Ovary (tissue), 9 donors: ENCODE results near the gene BRCA1. TPM values are rescaled to one million over a fixed set of nuclear protein-coding genes. Genes with fewer than 3 reads are reported as not detected.

ENCODE experiments used
- DNase-seq, 5 donors: peaks; one replicate each; pipeline ENCODE4 v3.0.0-alpha.2; 2019 to 2020
- H3K27ac ChIP-seq, 2 donors: fragments of 200-600 bp; one replicate each; pipeline versions ENCODE4 v1.5.1 to v1.8.0; 2019 to 2022
- H3K27me3 ChIP-seq: fragments of 200-600 bp; one replicate; pipeline ENCODE4 v1.8.0; 2022
- H3K36me3 ChIP-seq: fragments of 200-600 bp; sonication (generic); one replicate; pipeline ENCODE4 v1.5.1; 2019
- H3K4me1 ChIP-seq: one replicate; pipeline ENCODE4 v1.8.1; 2013; ENCODE audit warnings: mild to moderate bottlenecking, moderate library complexity; ENCODE audit not compliant: insufficient read depth
- H3K4me3 ChIP-seq: fragments of 200-600 bp; sonication (generic); one replicate; pipeline ENCODE4 v1.5.1; 2017
- H3K9me3 ChIP-seq, 2 donors: fragments of 200-600 bp in 1 of 2; sonication (generic) in 1 of 2; one replicate each; pipeline versions ENCODE4 v1.5.1 to v1.8.1; 2013 to 2019; ENCODE audit warnings: mild to moderate bottlenecking in 1 of 2, moderate library complexity in 1 of 2
- EP300 ChIP-seq: sonication (generic); formaldehyde crosslinking; IDR thresholded peaks from one replicate; pipeline ENCODE4 v1.6.1; 2017; ENCODE audit warnings: antibody characterized with exemption
- POLR2A ChIP-seq: fragments of 450-650 bp; IDR thresholded peaks from one replicate; pipeline ENCODE4 v1.6.1; 2017; ENCODE audit warnings: antibody characterized with exemption, mild to moderate bottlenecking, moderate library complexity
- WGBS, 3 donors: extraction: QIAGEN DNeasy Blood & Tissue Kit in 1 of 3; methylation state at CpG; one replicate each; pipeline versions ENCODE4 v1.1.5 to v1.1.7; 2013 to 2017; 5-methylcytosine and 5-hydroxymethylcytosine counted together
- intact Hi-C, 4 donors: fragments of 100-400 bp; cut with DNase I; formaldehyde crosslinking; loops; one replicate each; pipeline versions ENCODE4 v1.11.0 to v1.15.1; 2022 to 2023
- polyA plus RNA-seq, 2 donors: library from polyadenylated mRNA; stranded (reverse); fragments of 200-250 nt in 1 of 2; fragments of 350-450 nt in 1 of 2; fragmentation: Illumina TruSeq in 1 of 2; extraction: RNeasy Lipid Tissue Mini Kit (QIAGEN cat#74804) in 1 of 2; gene quantifications; one replicate each; pipeline ENCODE4 v1.2.3, GENCODE V29; 2013 to 2014
- total RNA-seq, 7 donors: library from RNA; depleted of rRNA in 2 of 7; stranded (reverse); fragments of >200 nt in 2 of 7; fragmentation: NEBNext Ultra II Directional in 3 of 7; extraction: Animal tissue kit (Norgen Biotek cat#: 25700) in 3 of 7; gene quantifications; one replicate each; pipeline versions ENCODE4 v1.1.0 to v1.2.4, GENCODE V29; 2016 to 2023
- TF ChIP-seq, protein P1 (sequence below), 3 donors: fragments of 450-650 bp in 2 of 3; fragments of 200-600 bp in 1 of 3; IDR thresholded peaks; one replicate each; pipeline versions ENCODE4 v1.5.1 to v1.8.0; 2016 to 2022; ENCODE audit warnings: antibody characterized with exemption in 3 of 3, mild to moderate bottlenecking in 1 of 3
- donor health status: DM: no; HTN: no; CAD: no; lungs with moderate emphysema.
- donor health status: DM: no; HTN: no; CAD: no.
- donor health status: Bipolar disorder and iron deficiency.
- donor health status: DM: yes; HTN: yes; CAD: no.
- donor health status: DM: no; HTN: no; CAD: no.
- donor health status: DM: yes; HTN: yes; CAD: no.

BRCA1 gene
- total and polyA plus RNA-seq, 9 donors: 1.9 to 5.4 (median 4.8) TPM

GRCh38 chr17:43024407-43025289 lies 100.5 kb downstream of the BRCA1 start, which contains the start of gene RND2:
TSS of gene RND2 (plus strand) at chr17:43025231. CDS start at chr17:43025348, 117 bp downstream.
- intact Hi-C loops: loop anchor here in 3 of 4 donors (5.0 to 10.0 kb wide), 6 partner anchors 103 to 290 kb away; partner anchors contain the start of genes BRCA1 (in 2 of the 3), NBR1 (in 2 of the 3) and TMEM106A (in 1 of the 3)
- no peaks in the 10 kb centered on the region for H3K9me3 ChIP-seq
- peaks cover 8% of the 10 kb centered on the region for H3K4me1 ChIP-seq
- H3K27ac ChIP-seq: peak within 1 kb of the TSS; percentile 34 to 78
- H3K36me3 ChIP-seq: no peaks in the 10 kb centered on the region
- DNase-seq: peak; percentile 89 to 95 (median 94)
- 1% methylated on average over 32 to 61 of the region's 61 CpGs for WGBS, 3 donors
- TF ChIP-seq, protein P1, sequence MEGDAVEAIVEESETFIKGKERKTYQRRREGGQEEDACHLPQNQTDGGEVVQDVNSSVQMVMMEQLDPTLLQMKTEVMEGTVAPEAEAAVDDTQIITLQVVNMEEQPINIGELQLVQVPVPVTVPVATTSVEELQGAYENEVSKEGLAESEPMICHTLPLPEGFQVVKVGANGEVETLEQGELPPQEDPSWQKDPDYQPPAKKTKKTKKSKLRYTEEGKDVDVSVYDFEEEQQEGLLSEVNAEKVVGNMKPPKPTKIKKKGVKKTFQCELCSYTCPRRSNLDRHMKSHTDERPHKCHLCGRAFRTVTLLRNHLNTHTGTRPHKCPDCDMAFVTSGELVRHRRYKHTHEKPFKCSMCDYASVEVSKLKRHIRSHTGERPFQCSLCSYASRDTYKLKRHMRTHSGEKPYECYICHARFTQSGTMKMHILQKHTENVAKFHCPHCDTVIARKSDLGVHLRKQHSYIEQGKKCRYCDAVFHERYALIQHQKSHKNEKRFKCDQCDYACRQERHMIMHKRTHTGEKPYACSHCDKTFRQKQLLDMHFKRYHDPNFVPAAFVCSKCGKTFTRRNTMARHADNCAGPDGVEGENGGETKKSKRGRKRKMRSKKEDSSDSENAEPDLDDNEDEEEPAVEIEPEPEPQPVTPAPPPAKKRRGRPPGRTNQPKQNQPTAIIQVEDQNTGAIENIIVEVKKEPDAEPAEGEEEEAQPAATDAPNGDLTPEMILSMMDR (IDR thresholded peaks at IDR 0.05): peak; percentile 46 to 91 (median 86)
- TF ChIP-seq EP300: no peak
- peak; percentile 79 for TF ChIP-seq POLR2A
- H3K27me3 ChIP-seq: no peaks in the 10 kb centered on the region
- peak within 1 kb of the TSS; percentile 56 for H3K4me3 ChIP-seq

DNA sequence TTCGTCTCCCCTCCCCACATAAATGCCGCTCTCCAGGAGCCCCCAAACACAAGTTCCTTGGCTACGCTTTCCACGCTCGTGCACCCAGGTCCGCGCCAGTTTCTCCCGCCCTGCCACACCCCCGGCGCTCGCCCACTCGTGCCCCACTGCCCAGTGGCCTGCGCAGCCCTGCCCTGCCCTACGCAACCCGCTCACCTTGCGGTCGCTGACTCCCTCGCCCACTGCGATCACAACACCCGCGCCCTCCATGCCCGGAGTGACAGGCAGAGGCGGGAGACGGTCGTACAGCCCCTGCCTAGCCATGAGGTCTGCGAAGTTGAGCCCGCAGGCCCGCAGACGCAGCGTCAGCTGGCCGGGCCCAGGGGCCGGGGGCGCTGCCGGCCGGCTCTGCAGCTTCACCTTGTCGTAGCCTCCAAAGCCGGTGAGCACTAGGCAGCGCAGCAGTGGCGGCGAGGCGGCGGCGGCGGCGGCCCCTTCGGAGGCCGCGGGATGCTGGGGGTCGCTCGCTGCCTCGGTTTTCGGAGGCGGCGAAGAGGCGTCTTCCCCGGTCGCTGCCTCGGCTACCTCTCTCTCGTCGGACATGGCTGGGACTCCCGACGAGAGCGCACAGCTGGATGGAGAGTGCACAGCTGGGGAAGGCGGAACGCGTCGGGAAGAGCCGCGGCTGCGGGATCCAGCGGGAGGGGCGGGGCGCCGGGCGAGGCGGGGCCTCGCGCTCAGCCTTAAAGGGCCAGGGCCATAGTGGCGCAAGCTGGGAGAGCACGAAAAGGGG lies 103.2 kb downstream of the BRCA1 start, which contains the start of gene VAT1:
Gene VAT1 (minus strand): TSS at position 645 of the 772 bp plus-strand sequence. CDS start 63 bp downstream, at position 582.
- DNase-seq: peak; percentile 79 to 88 (median 83)
- H3K4me1 ChIP-seq: peaks cover 14% of the 10 kb centered on the region
- H3K27me3 ChIP-seq: no peaks in the 10 kb centered on the region
- peak within 1 kb of the TSS; percentile 90 to 92 for H3K27ac ChIP-seq
- 1% methylated on average over 69 to 80 of the region's 80 CpGs for WGBS, 3 donors
- intact Hi-C loops: loop anchor here in 3 of 4 donors (5.0 to 10.0 kb wide), 6 partner anchors 105 to 293 kb away; partner anchors contain the start of genes NBR1 (in 2 of the 3), BRCA1 (in 1 of the 3) and TMEM106A (in 1 of the 3)
- no peaks in the 10 kb centered on the region for H3K36me3 ChIP-seq
- TF ChIP-seq EP300 (no peak), POLR2A (peak; percentile 65)
- TF ChIP-seq, protein P1 (IDR thresholded peaks at IDR 0.05): no peak
- no peaks in the 10 kb centered on the region for H3K9me3 ChIP-seq
- peak within 1 kb of the TSS; percentile 81 for H3K4me3 ChIP-seq

- Histone ChIP-seq H3K36me3 (no peaks in the 10 kb centered on the region), H3K4me3 (peak overlapping the region; percentile 81), H3K27me3 (no peaks in the 10 kb centered on the region), H3K9me3 (no peaks in the 10 kb centered on the region), H3K4me1 (peaks cover 14% of the 10 kb centered on the region), H3K27ac (peak overlapping the region; percentile 90 to 92)
- DNase-seq: peak; percentile 81 to 85 (median 83)
- TF ChIP-seq POLR2A (peak; percentile 44), EP300 (peak; percentile 8)
- TF ChIP-seq, protein P1 (IDR thresholded peaks at IDR 0.05): no peak
- 6 to 17% (median 13%) methylated on average over 37 to 40 of the region's 40 CpGs for WGBS, 3 donors
- intact Hi-C loops: loop anchor here in 3 of 4 donors (5.0 to 10.0 kb wide), 6 partner anchors 106 to 294 kb away; partner anchors contain the start of genes NBR1 (in 2 of the 3), BRCA1 (in 1 of the 3) and TMEM106A (in 1 of the 3)
These were observed 104.1 kb downstream of the BRCA1 start for GRCh38 chr17:43020789-43021740.
